GM18517 (cell line): ENCODE data around the gene MYRF.
A peak's percentile ranks its signal among the peaks of the same experiment; 100 is the strongest.

Source experiments
- ATAC-seq: cut with Tn5 transposase; IDR thresholded peaks from one replicate; pipeline ENCODE4 v1.9.1; 2021; ENCODE audit warnings: mild to moderate bottlenecking, moderate library complexity; ENCODE audit not compliant: unreplicated experiment

Gene MYRF

DNA sequence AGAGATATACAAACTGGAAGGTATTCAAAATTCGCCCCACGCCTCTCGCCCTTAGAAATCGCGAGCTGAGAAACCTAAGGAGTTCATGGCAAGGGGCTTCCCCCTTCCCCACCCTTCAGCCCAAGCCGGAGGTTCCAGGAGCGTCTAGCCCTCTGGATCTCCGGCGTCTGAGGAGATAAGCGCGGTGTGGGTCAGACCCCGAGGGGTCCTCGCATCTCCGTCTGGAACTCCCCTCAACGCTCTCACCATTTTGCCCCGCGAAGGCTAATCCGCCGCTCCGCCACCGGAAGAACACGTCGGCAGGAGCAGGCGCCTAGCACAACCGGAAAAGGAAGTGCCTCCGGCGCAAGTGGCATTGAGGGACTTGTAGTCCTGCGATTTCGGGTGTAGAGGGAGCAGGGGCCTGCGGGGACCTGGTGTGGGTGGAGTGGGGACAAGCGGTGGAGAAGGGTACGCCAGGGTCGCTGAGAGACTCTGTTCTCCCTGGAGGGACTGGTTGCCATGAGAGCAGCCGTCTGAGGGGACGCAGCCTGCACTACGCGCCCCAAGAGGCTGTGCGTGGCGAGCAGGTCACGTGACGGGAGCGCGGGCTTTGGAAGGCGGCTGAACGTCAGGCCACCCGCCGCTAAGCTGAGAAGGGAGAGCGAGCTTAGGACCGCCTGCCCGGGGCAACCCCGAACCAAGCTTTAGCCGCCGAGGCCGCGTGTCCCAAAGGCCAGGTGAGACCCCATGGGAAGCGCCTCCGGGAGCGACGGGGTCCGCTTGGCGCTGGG, 40.1 kb downstream of the MYRF start, which contains the start of the genes FEN1 and TMEM258:
FEN1 (plus strand) TSS at position 602 of the 773 bp plus-strand sequence. CDS start 2,451 bp downstream, outside the sequence.
TMEM258 (minus strand) TSS at position 290 of the 773 bp plus-strand sequence; CDS start at position 249, 41 bp downstream.
- ATAC-seq: peak; percentile 82

DNA sequence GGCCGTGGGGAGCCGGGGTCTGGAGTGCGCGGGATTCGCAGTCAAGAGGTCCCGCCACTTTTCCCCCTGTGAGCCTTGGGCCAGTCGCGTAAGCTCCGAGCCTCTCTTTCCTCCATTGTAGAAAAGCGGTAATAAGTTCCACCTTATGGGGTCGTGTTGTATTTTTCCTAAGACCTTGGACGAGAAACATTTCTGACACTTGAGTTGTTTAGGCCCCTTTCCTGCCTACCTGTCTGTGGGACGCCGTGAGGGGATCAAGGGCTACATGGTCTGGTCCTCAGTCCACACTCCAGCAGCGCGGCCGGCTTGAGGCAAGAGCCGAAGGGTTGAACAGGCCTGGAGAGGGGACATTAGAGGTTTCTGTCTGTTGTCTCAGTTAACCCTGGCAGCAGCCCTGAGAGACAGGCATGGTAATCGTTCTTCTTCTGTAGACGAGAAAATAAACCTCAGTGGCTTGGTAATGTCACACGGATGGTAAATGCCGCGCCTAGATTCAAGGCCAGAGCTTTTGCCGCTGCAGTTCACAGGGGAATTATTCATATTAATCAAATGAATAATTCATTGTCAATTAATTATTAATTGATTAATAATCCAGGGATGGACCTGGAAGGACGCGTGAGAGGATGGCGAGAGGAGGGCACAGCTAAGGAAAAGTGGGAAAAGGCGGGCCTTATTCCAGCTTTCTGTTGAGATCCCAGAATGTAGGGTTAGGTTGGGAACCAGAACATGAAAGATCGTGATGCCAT, 40.8 kb downstream of the MYRF start:
- no peak for ATAC-seq

DNA sequence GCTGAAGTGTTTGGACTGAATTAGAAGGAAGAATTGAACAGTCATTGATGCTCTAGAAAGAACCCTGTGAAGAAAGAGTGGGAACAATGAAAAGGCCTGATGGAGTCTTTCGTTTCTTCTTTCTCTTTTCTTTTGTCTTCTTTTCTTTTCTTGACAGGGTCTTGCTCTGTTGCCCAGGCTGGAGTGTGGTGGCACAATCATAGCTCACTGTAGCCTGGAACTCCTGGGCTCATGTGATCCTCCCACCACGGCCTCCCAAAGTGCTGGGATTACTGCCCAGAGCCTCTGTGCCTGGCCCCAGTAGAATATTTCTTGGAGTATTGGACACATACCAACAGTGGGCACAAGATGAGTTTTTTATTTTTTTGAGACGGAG, 41.4 kb downstream of the MYRF start:
- ATAC-seq: no peak

DNA sequence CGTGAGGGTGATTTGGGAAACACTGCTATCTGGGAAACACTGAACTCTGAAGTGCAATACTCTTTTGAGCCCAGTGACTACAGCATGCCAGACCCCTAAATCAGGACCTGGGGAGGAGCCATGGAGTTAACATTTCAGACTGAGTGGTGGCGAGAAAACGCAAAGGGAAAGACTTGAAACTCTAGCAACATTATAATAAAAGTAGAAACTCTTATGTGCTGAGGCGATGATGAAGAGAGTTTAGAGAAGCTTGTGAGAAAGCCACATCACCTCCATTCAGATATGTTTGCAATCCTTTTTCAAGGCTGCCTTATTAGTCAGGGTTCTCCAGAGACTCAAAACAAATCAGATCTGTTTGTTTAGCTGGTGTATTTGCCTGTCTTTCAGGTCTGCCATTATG, 42.1 kb downstream of the MYRF start:
- no peak for ATAC-seq

DNA sequence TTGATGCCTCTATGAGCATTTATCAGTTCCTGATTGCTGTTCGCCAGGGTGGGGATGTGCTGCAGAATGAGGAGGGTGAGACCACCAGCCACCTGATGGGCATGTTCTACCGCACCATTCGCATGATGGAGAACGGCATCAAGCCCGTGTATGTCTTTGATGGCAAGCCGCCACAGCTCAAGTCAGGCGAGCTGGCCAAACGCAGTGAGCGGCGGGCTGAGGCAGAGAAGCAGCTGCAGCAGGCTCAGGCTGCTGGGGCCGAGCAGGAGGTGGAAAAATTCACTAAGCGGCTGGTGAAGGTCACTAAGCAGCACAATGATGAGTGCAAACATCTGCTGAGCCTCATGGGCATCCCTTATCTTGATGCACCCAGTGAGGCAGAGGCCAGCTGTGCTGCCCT, 43.0 kb downstream of the MYRF start:
- ATAC-seq: no peak

DNA sequence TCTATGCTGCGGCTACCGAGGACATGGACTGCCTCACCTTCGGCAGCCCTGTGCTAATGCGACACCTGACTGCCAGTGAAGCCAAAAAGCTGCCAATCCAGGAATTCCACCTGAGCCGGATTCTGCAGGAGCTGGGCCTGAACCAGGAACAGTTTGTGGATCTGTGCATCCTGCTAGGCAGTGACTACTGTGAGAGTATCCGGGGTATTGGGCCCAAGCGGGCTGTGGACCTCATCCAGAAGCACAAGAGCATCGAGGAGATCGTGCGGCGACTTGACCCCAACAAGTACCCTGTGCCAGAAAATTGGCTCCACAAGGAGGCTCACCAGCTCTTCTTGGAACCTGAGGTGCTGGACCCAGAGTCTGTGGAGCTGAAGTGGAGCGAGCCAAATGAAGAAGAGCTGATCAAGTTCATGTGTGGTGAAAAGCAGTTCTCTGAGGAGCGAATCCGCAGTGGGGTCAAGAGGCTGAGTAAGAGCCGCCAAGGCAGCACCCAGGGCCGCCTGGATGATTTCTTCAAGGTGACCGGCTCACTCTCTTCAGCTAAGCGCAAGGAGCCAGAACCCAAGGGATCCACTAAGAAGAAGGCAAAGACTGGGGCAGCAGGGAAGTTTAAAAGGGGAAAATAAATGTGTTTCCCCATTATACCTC, 43.6 kb downstream of the MYRF start:
- no peak for ATAC-seq

DNA sequence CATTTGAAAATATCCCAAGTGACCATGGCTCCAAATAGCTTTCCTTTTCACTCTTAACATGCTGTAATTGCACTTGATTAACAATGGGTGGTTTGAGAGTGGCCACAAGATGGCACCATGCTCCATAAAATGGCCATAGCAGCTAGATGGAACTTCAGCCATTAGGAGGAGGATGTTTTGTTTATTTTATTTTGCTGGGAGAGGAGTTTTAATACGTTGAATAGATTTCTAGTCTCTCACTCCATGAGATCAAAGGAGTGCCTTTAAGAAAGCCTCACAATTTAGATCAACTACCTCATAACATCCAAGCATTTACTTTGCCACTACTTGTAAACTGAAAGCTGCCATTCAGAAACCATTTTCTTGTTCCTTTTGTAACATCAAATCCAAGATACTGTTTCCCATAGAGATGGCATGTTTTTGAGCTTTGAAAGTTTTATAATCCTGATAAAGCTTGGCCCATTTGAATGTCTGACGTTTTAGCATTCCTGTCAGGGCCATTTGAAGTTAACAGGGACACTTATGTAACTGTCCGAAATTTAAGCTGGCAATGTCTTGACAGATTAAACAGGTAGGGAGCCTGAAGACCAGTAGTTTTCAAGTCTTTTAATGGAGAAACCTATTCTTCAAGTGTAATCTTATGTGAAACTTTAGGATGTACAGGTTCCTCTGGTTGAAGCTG, 45.0 kb downstream of the MYRF start:
- no peak for ATAC-seq

DNA sequence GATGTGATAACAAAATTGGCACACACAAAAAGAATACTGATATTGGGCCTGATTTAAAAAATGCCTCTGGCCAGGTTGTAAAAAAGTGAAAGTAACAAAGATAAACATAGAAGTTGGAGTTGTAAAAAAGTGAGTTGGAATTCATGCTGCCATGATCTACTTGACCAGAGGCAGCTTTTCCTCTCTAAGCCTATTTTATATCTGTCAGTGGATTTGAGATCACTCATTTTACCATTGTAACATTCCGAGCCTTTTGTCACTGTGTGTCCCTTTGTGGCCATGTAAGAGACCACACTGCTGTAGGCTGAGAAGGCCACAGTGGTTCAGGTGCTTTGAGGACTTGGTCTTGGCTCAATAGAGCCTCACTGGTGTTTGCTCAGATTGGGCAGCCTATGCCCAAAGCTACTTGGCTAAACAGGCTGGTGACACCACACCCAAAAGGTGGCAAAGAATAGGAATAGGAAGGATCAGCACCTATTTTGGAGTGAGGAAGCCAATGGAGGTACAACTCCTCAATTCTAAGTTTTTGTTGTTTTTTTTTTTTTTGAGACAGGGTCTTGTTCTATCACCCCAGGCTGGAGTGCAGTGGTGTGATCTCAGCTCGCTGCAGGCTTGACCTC, 47.3 kb downstream of the MYRF start:
- no peak for ATAC-seq

DNA sequence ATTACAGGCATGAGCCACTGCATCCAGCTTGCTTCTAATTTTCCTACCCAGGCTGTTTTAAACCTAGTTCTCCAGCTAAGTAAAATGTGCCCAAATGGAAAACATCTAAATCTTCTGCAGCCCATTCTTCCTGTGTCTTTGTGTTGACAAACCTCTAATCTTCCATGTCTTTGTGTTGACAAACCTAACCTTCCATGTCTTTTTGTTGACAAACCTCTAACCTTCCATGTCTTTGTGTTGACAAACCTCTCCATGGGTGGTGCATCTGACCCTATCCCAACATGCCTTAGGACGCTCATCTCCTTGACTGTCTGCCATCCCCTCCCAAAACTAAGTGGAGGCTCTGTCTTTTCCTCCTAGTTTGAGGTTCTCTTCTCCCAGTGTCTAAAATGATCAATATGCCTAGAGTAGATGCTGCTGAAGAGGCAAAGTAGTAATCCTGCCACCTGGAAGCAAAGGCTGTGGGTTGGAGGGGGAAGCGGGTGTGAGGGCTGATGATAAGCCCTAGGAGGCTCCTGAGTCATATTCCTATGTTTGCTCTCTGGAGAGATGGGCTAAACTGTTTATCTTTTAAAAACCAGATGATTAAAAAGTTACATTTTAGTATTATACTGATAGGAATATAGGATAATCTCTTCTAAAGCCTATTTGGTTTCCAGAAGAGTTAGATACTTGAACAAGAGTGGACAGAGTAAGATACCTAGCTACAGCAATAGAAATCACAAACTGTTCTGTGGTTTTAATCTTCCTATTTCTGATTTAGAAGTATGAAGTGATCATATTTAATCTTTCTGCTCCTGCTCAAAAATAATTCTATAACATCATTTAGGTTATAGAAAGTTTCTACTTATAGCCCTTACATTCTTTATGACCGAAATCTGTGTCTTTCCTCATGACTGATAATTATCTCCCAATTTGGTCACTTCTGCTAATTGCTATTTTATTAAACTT, 48.2 kb downstream of the MYRF start:
- ATAC-seq: no peak

DNA sequence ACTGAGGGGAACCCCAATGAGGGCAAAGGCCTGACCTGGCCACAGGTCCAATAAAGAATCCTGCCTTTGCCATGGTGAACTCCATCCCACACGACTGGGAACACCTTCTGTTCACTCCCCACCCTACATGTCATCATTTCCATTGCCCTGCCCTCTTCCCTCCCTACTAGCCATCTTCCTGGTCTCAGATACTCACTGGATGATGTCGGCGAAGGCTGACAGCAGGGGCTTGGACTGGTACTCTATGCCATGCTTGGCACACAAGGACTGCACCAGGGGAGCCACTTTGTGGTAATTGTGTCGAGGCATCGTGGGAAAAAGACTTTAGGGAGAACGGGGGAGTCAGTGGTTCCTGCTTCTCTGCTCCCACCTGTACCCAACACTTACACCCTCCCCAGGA, 50.2 kb downstream of the MYRF start:
- no peak for ATAC-seq

DNA sequence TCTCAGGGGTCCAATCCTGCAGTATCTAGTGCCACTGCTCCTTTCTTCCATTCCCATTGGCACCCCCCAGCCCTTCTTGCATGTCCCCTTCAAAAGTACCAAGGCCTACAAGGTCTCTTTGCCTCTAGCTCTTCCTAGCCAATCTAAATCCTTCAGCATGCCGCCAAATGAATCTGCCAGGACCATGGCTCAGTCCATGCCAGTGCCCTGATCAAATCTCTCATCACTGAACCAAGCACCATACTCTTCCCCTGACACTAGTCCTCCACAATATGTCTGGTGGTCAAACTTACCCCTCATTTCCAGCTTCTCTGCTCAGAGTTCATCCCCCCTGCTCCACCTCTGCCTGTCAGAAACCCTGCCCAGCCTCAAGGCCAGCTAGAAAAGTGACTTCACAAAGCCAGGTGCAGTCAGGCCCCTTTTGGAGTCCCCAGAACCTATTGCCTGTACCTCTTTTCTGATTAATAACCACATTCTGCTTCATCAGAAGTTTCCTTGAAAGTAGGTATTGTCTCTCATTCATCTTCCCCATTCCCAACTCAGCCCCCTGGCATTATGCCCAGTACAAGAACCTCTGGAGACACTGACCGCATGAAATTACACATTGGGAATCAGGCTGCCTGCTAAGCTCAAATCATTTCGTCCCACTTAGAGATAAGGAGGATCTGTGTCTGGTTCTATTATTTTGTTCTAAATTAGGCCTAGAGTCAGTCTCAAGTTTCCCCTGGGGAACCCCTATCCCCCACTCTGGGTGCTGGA, 51.6 kb downstream of the MYRF start:
- no peak for ATAC-seq

DNA sequence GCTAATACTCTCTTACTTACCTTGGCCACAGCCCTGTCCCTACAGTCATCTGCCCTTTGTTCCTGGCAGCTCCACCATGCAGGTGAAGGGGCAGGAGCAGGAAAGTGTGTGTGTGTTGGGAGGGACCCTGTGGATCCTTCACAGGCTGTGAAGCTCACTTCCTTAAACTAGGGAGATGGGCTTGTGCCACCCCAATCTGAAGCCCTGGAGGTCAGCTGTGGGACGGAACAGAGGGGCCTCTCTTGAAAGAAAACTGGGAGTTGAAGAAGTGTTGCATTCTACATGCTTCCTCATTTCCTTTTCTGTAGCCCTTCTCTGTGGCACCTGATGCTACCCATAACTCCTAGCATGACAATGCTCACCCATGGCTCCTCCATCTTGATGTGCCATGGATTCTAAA, 52.7 kb downstream of the MYRF start:
- no peak for ATAC-seq

DNA sequence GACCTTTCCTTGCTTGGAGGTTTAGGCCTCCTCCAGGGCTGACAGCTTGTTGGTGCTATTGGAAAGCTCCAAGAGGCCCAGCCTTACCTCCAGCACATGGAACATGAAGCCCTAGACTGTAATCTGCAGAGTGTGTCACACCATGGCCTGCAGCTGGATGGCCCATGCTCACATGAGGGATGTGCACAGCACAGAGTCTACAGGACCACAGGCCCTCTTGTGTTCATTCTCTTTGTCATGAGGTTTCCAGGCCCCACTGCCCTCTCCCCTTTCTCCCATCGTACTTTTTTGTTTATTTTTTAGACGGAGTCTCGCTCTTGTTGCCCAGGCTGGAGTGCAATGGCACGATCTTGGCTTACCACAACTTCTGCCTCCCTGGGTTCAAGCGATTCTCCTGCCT, 54.3 kb downstream of the MYRF start:
- ATAC-seq: no peak

DNA sequence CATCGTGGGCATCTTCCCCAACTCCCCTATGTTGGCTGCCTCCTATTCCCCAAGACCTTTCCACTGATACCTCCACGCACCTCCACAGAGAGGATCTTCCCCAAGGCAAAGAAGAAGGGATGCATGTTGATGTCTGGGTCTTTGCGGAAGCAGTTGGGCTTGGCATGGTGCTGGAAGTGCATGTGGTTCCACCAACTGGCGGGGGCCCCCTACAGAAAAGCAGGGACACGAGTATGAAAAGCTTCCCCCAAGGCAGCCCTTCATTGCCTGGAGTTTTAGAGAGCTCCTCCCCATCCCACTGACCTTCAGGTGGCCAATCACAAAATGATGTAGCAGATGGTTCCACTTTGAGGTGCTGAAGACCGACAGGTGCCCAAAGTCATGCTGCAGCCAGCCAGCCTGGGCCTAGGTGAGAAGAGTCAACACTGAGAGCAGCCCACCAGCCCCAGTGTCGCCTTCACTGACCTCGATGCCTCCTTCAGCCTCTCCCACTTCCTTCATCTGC, 58.3 kb downstream of the MYRF start:
- no peak for ATAC-seq

DNA sequence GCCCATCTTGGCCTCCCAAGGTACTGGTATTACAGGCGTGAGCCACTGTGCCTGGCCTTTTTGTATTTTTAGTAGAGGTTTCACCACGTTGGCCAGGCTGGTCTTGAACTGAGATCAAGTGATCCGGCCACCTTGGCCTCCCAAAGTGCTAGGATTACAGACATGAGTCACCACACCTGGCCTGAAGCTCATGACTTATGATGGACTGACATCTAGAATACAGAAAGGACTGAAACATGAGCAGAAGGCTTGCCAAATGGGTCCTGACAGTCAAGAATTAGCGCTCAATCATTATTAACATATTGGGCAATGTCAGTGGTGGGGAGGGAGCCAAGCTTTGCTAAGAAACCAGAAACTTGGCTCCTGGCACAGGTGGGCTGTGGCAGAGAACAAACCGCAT, 59.4 kb downstream of the MYRF start:
- ATAC-seq: no peak

DNA sequence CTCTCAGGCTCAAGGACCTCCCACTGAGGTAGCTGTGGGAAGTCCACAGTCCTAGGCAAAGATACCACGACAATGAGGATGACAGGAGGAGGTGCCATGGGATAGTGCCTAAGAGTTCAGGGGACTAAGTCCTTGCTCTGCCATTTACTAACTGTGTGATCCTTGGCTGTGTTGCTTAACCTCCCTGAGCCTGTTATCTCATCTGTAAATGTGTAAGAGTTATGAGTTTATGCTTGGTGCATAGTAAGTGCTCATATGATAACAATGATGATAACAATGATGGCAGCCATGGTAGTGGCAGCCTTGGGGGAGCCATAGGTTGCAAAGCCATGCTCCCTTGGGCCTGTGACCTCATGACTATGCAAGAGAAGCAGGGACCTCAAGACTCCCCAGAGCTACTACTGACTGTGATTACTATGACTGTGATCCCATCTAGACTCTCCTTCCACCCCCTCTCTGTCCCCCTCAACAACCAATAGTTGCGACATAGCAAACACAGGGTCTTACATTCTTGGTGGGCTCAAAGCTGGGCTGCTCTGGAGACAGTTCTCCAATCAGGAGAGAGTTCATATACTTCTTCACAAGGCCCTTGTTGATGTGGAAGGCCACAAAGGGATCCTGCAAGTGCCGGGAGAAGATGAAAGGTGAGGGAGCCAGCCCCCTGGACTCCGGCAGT, 60.4 kb downstream of the MYRF start:
- ATAC-seq: no peak

DNA sequence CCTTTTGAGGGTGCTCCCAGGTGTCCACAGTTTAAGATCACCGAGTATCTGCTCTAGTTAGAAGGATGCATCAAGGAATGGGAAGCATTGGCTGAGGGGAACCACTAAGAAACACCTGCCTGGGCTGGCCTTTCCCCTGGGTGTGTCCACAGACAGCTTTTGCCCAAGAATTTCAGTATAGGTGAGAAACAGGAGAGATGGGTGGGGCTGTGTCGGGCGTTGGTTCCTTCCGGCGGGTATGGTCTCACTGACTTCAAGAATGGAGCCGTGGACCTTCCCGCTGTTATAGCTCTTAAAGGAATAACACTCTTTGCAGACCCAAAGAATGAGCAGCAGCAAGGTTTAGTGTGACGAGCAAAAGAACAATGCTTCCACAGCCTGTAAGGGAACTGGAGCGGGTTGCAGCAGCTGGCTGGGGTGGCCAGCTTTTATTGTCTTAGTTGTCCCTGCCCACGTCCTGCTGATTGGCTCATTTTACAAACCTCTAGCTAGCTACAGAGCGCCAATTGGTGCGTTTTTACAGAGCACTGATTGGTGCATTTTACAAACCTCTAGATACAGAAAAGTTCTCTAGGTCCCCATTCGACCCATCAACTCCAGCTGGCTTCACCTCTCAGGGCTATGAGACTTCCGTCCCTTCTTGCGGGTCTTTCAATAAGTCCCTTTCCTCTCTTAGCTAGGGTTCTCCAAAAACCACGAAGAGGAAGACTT, 62.0 kb downstream of the MYRF start:
- no peak for ATAC-seq
